ENCODE data around the gene ZBTB7B.

DNA sequence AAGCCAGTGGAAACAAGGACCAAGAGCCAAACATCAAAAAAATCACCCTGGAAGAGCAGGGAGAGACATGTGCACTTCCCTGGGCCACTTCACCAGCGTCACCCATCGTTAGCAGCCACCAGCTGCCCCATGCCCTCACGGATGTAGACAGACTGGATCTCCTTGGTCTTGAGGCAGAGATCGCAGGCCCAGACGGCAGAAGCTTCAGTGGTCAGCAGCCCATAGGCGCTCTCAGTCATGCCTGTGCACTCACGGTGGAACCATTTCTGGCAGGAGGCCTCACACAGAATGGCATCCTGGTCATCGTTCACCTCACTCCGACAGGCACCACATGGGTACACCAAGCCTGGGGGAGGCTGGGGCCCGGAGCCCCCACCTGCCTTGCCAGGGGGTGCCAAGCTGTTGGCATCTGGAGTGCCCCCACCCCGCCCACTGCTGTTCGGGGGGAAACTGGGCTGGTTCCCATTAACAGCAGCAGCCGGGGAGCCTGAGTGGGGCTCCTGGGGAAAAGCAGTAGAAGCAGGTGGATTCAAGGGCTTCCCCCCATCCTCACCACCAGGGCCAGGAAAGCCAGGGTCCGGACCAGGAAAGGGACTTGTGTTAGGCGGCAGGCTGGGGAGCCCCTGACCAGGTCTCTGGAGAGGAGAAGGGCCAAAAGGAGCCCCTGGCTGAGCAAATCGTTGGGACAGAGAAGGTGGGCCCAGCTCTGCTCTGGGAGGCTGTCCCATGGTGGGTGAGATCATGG lies 43.7 kb upstream of the ZBTB7B start:
- TF ChIP-seq CTCF (conservative IDR thresholded peaks at IDR 0.05; ENCODE audit: low read length), result no peak
- no peak for TF ChIP-seq EZH2phosphoT487 (IDR thresholded peaks at IDR 0.05; ENCODE audit: borderline replicate concordance, low read depth, low read length)

Measured in OCI-LY7 (cell line).